CD8-positive, alpha-beta memory T cell (primary cell): ENCODE data around the gene CASS4. TPM values are rescaled to one million over a fixed set of nuclear protein-coding genes. Genes with fewer than 3 reads are reported as not detected.

Source experiments
- CTCF ChIA-PET: fragments of 350-600 bp; sonication (Branson Sonifier 250); formaldehyde crosslinking; loops from one replicate; lab custom pipeline; 2021; ENCODE audit warnings: antibody characterized with exemption; lab: Charles Lee
- POLR2A ChIA-PET: fragments of 350-600 bp; sonication (Branson Sonifier 250); formaldehyde crosslinking; loops from one replicate; lab custom pipeline; 2021; ENCODE audit warnings: antibody characterized with exemption; lab: Charles Lee
- DNase-seq, 5 donors: peaks; one replicate each; pipeline versions ENCODE4 v3.0.0 to v3.0.0-alpha.2; 2020 to 2022; ENCODE audit warnings: mixed read lengths in 1 of 5
- H3K27ac ChIP-seq: one replicate; pipeline ENCODE4 v1.7.0; 2013; ENCODE audit warnings: low read depth, mild to moderate bottlenecking, low read length, moderate library complexity
- H3K27me3 ChIP-seq: 2 replicates; pipeline ENCODE4 v1.7.0; 2013; ENCODE audit warnings: low read length, mild to moderate bottlenecking; ENCODE audit not compliant: insufficient read depth, poor library complexity, severe bottlenecking
- H3K36me3 ChIP-seq: 2 replicates; pipeline ENCODE4 v1.7.0; 2013; ENCODE audit warnings: mild to moderate bottlenecking, low read length, moderate library complexity; ENCODE audit not compliant: insufficient read depth
- H3K4me1 ChIP-seq: 2 replicates; pipeline ENCODE4 v1.7.0; 2013; ENCODE audit warnings: mild to moderate bottlenecking, low read length, moderate library complexity; ENCODE audit not compliant: insufficient read depth
- H3K4me3 ChIP-seq: 2 replicates; pipeline ENCODE4 v1.7.0; 2013; ENCODE audit warnings: mild to moderate bottlenecking, low read length
- H3K9me3 ChIP-seq: 2 replicates; pipeline ENCODE4 v1.7.0; 2013; ENCODE audit warnings: mild to moderate bottlenecking, low read length
- H3K27ac Mint-ChIP-seq, 8 donors: one replicate each; pipeline ENCODE4 v1.8.0; 2020 to 2021; ENCODE audit warnings: mixed read lengths in 8 of 8, mild to moderate bottlenecking in 6 of 8, inconsistent platforms in 3 of 8, moderate library complexity in 3 of 8
- H3K27me3 Mint-ChIP-seq, 2 donors: one replicate each; pipeline ENCODE4 v1.8.0; 2020 to 2021; ENCODE audit warnings: mixed read lengths in 2 of 2, mild to moderate bottlenecking in 1 of 2, moderate library complexity in 1 of 2
- H3K36me3 Mint-ChIP-seq, 3 donors: one replicate each; pipeline ENCODE4 v1.8.0; 2020 to 2021; ENCODE audit warnings: mixed read lengths in 3 of 3, inconsistent platforms in 1 of 3, mild to moderate bottlenecking in 1 of 3
- H3K4me1 Mint-ChIP-seq, 3 donors: one replicate each; pipeline ENCODE4 v1.8.0; 2020 to 2021; ENCODE audit warnings: mixed read lengths in 3 of 3, inconsistent platforms in 1 of 3, mild to moderate bottlenecking in 1 of 3
- H3K4me3 Mint-ChIP-seq, 7 donors: one replicate each; pipeline ENCODE4 v1.8.0; 2020 to 2021; ENCODE audit warnings: mixed read lengths in 7 of 7, mild to moderate bottlenecking in 6 of 7, moderate library complexity in 4 of 7, inconsistent platforms in 2 of 7
- H3K9me3 Mint-ChIP-seq, 5 donors: one replicate each; pipeline ENCODE4 v1.8.0; 2020 to 2022; ENCODE audit warnings: mixed read lengths in 5 of 5, mild to moderate bottlenecking in 3 of 5, moderate library complexity in 2 of 5, inconsistent platforms in 1 of 5
- polyA plus RNA-seq: library from polyadenylated mRNA; unstranded; fragments of 300-500 nt; fragmentation: Illumina TruSeq; gene quantifications from one replicate; pipeline ENCODE4 v1.2.3, GENCODE V29; 2021
- total RNA-seq, 2 experiments: library from RNA; stranded (reverse); gene quantifications; one replicate each; pipeline ENCODE4 v1.2.3, GENCODE V29; 2021

Gene CASS4
- total and polyA plus RNA-seq, 3 experiments from 2014 or later = 3.7 to 5.6 (median 3.7) TPM

- Mint-ChIP-seq H3K4me3 (peak overlapping the region; percentile 4 to 78 (median 59)), H3K4me1 (peaks cover 42 to 55% (median 55%) of the 10 kb centered on the region in 3 donors), H3K27me3 (peaks cover 0 to under 1% of the 10 kb centered on the region in 2 donors), H3K27ac (peak overlapping the region; percentile 24 to 98 (median 84)), H3K9me3 (no peaks in the 10 kb centered on the region), H3K36me3 (peaks cover 0 to 6% (median 0%) of the 10 kb centered on the region in 3 donors)
- ChIA-PET CTCF (interaction anchor here (1.2 to 2.0 kb wide), 2 partner anchors 9 to 51 kb away, joined by 4 to 6 read pairs; partner anchors contain the start of gene CASS4), POLR2A (interaction anchor here (1.3 kb wide), 1 partner anchor 51 kb away, joined by 4 read pairs; the partner anchor contains the start of gene CASS4)
- Histone ChIP-seq H3K36me3 (peaks cover 4% of the 10 kb centered on the region), H3K27ac (peak overlapping the region; percentile 1), H3K27me3 (no peaks in the 10 kb centered on the region), H3K4me1 (peaks cover 38% of the 10 kb centered on the region), H3K9me3 (no peaks in the 10 kb centered on the region), H3K4me3 (no peak overlapping the region)
- DNase-seq = peak in 3 of 5 donors; percentile 10 to 67 (median 29)
Measured at GRCh38 chr20:56463428-56463827, 51.4 kb downstream of the CASS4 start.

- H3K9me3 Mint-ChIP-seq = no peaks in the 10 kb centered on the region
- H3K27ac ChIP-seq = no peak overlapping the region
- POLR2A ChIA-PET = no interaction called here
- H3K27ac Mint-ChIP-seq = peak overlapping the region in 5 of 8 donors; percentile 23 to 73 (median 61)
- H3K36me3 ChIP-seq = no peaks in the 10 kb centered on the region
- H3K4me3 ChIP-seq = no peak overlapping the region
- CTCF ChIA-PET = interaction anchor here (1.5 kb wide), 1 partner anchor 65 kb away, joined by 3 read pairs; no protein-coding TSS in a partner anchor
- H3K4me3 Mint-ChIP-seq = no peak overlapping the region
- no peaks in the 10 kb centered on the region for H3K27me3 ChIP-seq
- H3K4me1 Mint-ChIP-seq = peaks cover 52 to 68% (median 62%) of the 10 kb centered on the region in 3 donors
- H3K9me3 ChIP-seq = no peaks in the 10 kb centered on the region
- no peak for DNase-seq
- peaks cover 51% of the 10 kb centered on the region for H3K4me1 ChIP-seq
- peaks cover 0 to 2% of the 10 kb centered on the region in 2 donors for H3K27me3 Mint-ChIP-seq
- H3K36me3 Mint-ChIP-seq = peaks cover 0 to 18% (median 0%) of the 10 kb centered on the region in 3 donors
Measured at GRCh38 chr20:56465997-56466396, 53.9 kb downstream of the CASS4 start.

GRCh38 chr20:56467968-56468315 is 55.9 kb downstream of the CASS4 start:
- H3K36me3 Mint-ChIP-seq = peaks cover 0 to 32% (median 0%) of the 10 kb centered on the region in 3 donors
- H3K27ac ChIP-seq = peak overlapping the region; percentile 95
- peaks cover 0 to 2% of the 10 kb centered on the region in 2 donors for H3K27me3 Mint-ChIP-seq
- peaks cover 46 to 63% (median 52%) of the 10 kb centered on the region in 3 donors for H3K4me1 Mint-ChIP-seq
- no peaks in the 10 kb centered on the region for H3K36me3 ChIP-seq
- H3K9me3 ChIP-seq = no peaks in the 10 kb centered on the region
- no peaks in the 10 kb centered on the region for H3K27me3 ChIP-seq
- H3K4me3 Mint-ChIP-seq = peak overlapping the region; percentile 98 to 100 (median 99)
- DNase-seq = no peak
- peaks cover 48% of the 10 kb centered on the region for H3K4me1 ChIP-seq
- H3K27ac Mint-ChIP-seq = peak overlapping the region; percentile 99 to 100 (median 100)
- ChIA-PET POLR2A (interaction anchor here (1.4 kb wide), 1 partner anchor 76 kb away, joined by 7 read pairs; the partner anchor contains the start of genes AURKA and CSTF1), CTCF (interaction anchor here (1.4 to 2.0 kb wide), 3 partner anchors 39 to 73 kb away, joined by 3 to 5 read pairs (median 5); no protein-coding TSS in a partner anchor)
- H3K4me3 ChIP-seq = peak overlapping the region; percentile 84
- H3K9me3 Mint-ChIP-seq = no peaks in the 10 kb centered on the region

GRCh38 chr20:56468316-56469076 is 56.4 kb downstream of the CASS4 start, which contains the start of gene RTF2:
RTF2 (plus strand) TSS chr20:56468627; CDS start chr20:56468698, 71 bp downstream.
- Histone ChIP-seq H3K9me3 (no peaks in the 10 kb centered on the region), H3K4me3 (peak within 1 kb of the TSS; percentile 84), H3K36me3 (peaks cover 4% of the 10 kb centered on the region), H3K4me1 (peaks cover 43% of the 10 kb centered on the region), H3K27ac (peak within 1 kb of the TSS; percentile 95), H3K27me3 (no peaks in the 10 kb centered on the region)
- Mint-ChIP-seq H3K27me3 (peaks cover 0 to 2% of the 10 kb centered on the region in 2 donors), H3K4me1 (peaks cover 42 to 57% (median 47%) of the 10 kb centered on the region in 3 donors), H3K9me3 (no peaks in the 10 kb centered on the region), H3K4me3 (peak within 1 kb of the TSS; percentile 98 to 100 (median 99)), H3K27ac (peak within 1 kb of the TSS; percentile 99 to 100 (median 100)), H3K36me3 (peaks cover 0 to 38% (median 1%) of the 10 kb centered on the region in 3 donors)
- ChIA-PET CTCF (interaction anchor here (1.4 to 2.0 kb wide), 4 partner anchors 40 to 73 kb away, joined by 3 to 6 read pairs (median 5); no protein-coding TSS in a partner anchor), POLR2A (interaction anchor here (1.4 kb wide), 1 partner anchor 76 kb away, joined by 7 read pairs; the partner anchor contains the start of genes AURKA and CSTF1)
- DNase-seq = peak; percentile 93 to 98 (median 96)

- H3K4me3 Mint-ChIP-seq = peak overlapping the region; percentile 98 to 100 (median 99)
- peaks cover 0 to 2% of the 10 kb centered on the region in 2 donors for H3K27me3 Mint-ChIP-seq
- H3K27me3 ChIP-seq = no peaks in the 10 kb centered on the region
- peak in 1 of 5 donors; percentile 18 for DNase-seq
- H3K36me3 ChIP-seq = peaks cover 6% of the 10 kb centered on the region
- ChIA-PET CTCF (interaction anchor here (1.4 to 2.0 kb wide), 3 partner anchors 41 to 71 kb away, joined by 5 to 6 read pairs (median 5); no protein-coding TSS in a partner anchor), POLR2A (interaction anchor here (1.4 kb wide), 1 partner anchor 77 kb away, joined by 7 read pairs; the partner anchor contains the start of genes AURKA and CSTF1)
- peaks cover 37% of the 10 kb centered on the region for H3K4me1 ChIP-seq
- no peaks in the 10 kb centered on the region for H3K9me3 ChIP-seq
- H3K36me3 Mint-ChIP-seq = peaks cover 0 to 43% (median 1%) of the 10 kb centered on the region in 3 donors
- peaks cover 36 to 52% (median 41%) of the 10 kb centered on the region in 3 donors for H3K4me1 Mint-ChIP-seq
- peak overlapping the region; percentile 95 for H3K27ac ChIP-seq
- H3K4me3 ChIP-seq = peak overlapping the region; percentile 84
- no peaks in the 10 kb centered on the region for H3K9me3 Mint-ChIP-seq
- peak overlapping the region; percentile 99 to 100 (median 100) for H3K27ac Mint-ChIP-seq
Measured at GRCh38 chr20:56469077-56469449, 57.0 kb downstream of the CASS4 start.

GRCh38 chr20:56483970-56484369 is 71.9 kb downstream of the CASS4 start:
- H3K9me3 ChIP-seq = no peaks in the 10 kb centered on the region
- peaks cover 18% of the 10 kb centered on the region for H3K4me1 ChIP-seq
- CTCF ChIA-PET = no interaction called here
- peak overlapping the region in 5 of 8 donors; percentile 22 to 86 (median 66) for H3K27ac Mint-ChIP-seq
- peak overlapping the region in 2 of 7 donors; percentile 16 to 20 for H3K4me3 Mint-ChIP-seq
- peaks cover 9 to 94% (median 37%) of the 10 kb centered on the region in 3 donors for H3K36me3 Mint-ChIP-seq
- POLR2A ChIA-PET = no interaction called here
- no peak overlapping the region for H3K27ac ChIP-seq
- peak in 1 of 5 donors; percentile 32 for DNase-seq
- no peaks in the 10 kb centered on the region for H3K27me3 ChIP-seq
- no peaks in the 10 kb centered on the region for H3K27me3 Mint-ChIP-seq
- peaks cover 39% of the 10 kb centered on the region for H3K36me3 ChIP-seq
- peaks cover 27 to 52% (median 43%) of the 10 kb centered on the region in 3 donors for H3K4me1 Mint-ChIP-seq
- no peak overlapping the region for H3K4me3 ChIP-seq
- no peaks in the 10 kb centered on the region for H3K9me3 Mint-ChIP-seq

GRCh38 chr20:56487216-56487615 is 75.2 kb downstream of the CASS4 start:
- Mint-ChIP-seq H3K36me3 (peaks cover 5 to 90% (median 33%) of the 10 kb centered on the region in 3 donors), H3K4me3 (no peak overlapping the region), H3K27me3 (no peaks in the 10 kb centered on the region), H3K27ac (peak overlapping the region in 1 of 8 donors; percentile 29), H3K4me1 (peaks cover 18 to 45% (median 40%) of the 10 kb centered on the region in 3 donors), H3K9me3 (no peaks in the 10 kb centered on the region)
- Histone ChIP-seq H3K27ac (no peak overlapping the region), H3K4me1 (peaks cover 18% of the 10 kb centered on the region), H3K36me3 (peaks cover 34% of the 10 kb centered on the region), H3K27me3 (no peaks in the 10 kb centered on the region), H3K4me3 (no peak overlapping the region), H3K9me3 (no peaks in the 10 kb centered on the region)
- DNase-seq = no peak
- POLR2A ChIA-PET = no interaction called here
- CTCF ChIA-PET = no interaction called here
